GM19351 (cell line): ENCODE measurements around the gene KNOP1.

Experiments used
- ATAC-seq: cut with Tn5 transposase; IDR thresholded peaks from one replicate; pipeline ENCODE4 v1.9.1; 2021; ENCODE audit warnings: mild to moderate bottlenecking, moderate library complexity; ENCODE audit not compliant: unreplicated experiment

The KNOP1 gene

DNA sequence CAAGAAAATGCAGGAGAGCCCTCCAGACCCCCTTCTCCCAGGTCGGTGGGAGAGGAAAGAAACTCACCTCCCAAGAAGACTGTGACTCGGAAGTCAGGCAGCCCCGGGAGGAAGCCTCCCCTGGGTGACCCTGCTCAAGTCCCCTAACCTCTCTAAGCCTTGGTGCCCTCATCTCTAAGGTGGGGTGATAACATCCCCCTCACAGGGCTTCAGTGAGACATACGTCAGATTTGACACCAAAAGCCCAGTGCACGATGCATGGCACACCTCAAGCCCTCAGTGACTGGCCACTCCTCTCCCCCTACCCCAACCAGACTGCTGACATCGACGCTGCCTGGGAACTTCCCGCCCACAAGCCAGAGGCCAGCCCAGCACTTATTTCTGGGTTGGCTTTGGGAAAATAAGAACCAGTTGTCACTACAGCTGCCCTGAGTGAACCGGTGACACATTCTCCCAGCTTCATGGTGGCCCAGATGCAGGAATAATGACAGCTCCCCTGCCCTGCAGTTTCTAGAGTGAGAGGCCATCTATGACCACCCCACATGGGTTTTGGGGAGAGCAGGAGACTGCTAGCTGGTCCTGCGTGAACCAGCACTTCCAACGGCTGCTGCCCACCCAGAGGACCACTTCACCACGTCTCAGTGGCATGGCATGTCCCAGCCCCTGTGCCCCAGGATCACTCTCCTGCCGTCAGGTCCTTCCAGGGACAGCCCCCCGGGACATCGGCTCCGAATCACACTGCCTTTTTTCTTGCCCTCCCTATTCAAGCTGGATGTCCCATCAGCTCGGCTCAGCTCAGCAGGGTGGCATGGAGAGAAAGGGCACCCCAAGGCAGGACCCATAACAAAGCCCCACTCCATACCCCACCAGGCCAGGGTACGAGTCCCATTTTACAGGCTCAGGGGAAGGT lies 9.5 kb downstream of the KNOP1 start:
- no peak for ATAC-seq

- ATAC-seq: no peak
Measured at GRCh38 chr16:19707569-19708295, 10.3 kb downstream of the KNOP1 start.

DNA sequence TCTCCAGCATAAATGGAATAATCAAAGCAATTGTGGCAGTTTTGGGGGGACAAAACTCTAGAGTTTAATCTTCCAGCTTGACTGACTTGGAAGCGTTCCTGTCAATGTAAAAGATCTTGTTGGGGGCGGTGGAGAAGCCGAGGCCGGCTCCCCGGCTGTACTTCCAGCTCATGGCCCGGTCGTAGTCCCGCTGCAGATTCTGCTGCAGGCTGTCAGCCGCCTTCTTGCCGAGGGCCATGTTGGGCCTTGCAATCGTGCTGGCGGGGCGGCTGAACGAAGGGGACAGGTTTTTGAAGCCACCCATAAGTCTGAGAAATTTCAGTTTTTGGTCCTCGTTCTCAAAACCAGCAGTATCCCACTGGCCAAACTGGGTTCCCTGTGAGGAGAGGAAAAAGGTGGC lies 11.2 kb downstream of the KNOP1 start:
- no peak for ATAC-seq

DNA sequence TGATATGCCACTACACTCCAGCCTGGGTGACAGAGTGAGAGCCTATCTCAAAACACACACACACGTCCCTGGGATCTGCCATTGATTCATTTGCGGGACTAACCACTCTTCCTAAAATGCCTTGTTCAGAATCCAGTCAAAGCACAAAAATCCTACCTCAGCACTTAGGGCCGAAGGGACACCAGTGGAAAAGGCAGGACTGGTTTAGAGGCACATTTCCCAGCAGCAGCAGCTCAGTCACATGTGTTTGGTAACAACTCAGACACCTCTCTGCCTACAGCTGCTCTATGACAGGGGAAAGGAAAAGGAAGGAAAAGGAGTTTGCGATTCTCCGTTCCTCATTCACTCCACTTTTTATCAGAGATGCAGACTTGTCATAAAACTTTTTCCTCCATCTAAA lies 12.2 kb downstream of the KNOP1 start:
- no peak for ATAC-seq

DNA sequence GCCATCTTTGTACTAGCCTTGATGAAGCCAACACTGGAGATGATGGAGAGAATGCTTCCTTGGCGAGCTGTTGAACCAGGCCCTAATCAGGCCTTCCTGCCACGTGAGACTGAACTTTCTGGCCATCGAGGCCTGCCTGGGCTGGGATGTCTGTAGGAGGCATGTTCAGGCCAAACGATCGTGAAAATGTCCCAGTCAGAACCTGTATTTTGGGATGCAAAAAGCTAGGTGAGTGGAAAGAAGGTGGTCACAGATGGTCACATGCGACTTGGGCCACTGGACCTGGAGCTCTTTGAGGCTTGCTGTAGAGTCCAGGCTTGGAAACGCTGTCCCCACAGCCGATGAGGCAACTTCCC lies 12.9 kb downstream of the KNOP1 start:
- ATAC-seq: no peak

GRCh38 chr16:19704321-19705145 lies 13.5 kb downstream of the KNOP1 start:
- ATAC-seq: no peak

DNA sequence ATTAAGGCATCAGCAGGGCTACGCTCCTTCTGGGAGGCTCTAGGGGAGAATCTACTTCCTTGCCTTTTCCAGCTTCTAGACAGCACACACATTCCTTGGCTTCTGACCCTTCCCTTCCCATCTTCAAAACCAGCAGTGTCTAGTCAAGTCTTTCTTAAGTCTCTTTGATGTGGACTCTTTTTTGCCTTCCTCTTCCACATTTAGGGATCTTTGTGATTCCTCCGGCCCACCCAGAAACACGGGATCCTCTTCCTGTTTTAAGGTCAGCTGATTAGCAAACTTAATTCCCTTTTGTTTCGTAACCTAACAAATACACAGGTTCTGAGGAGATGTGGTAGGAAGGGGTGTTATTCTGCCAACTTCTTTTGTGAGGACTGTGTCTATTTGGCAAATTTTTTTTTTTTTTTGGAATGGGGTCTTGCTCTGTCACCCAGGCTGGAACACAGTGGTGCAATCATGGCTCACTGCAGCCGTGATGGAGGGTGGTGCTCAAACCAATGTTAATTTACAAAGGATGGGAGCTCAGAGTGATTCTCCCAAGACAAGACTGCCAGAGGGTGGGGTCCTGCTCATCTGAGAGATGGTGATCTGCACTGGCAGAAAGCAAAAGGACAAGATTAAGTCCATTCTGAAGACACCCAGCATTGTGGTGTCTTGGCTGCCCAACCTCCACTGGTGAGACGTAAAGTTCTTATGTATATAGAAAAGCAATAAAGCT lies 14.7 kb downstream of the KNOP1 start:
- ATAC-seq: no peak

GRCh38 chr16:19701091-19701490 lies 16.9 kb downstream of the KNOP1 start:
- no peak for ATAC-seq

DNA sequence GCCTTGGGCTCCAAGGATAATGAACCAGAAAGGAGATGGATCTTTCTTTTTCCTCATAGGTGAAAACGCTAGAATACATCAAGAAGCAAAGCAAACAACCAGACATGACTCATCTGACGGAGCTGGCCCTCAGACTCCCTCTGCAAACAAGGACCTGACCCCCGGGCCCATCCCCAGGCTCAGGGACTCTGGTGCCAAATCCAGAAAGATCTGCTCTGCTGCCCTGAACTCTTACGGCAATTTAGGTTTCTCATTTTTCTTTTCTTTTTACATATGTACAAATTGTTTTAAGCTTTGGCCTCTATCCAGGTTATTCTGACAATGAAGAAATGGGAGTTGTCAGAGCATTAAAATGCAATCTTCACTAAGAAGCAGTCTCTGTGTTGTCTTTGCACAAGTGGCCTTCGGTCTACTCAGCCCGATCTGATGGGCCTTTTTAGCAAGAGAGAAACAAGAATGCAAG lies 17.7 kb downstream of the KNOP1 start:
- no peak for ATAC-seq

DNA sequence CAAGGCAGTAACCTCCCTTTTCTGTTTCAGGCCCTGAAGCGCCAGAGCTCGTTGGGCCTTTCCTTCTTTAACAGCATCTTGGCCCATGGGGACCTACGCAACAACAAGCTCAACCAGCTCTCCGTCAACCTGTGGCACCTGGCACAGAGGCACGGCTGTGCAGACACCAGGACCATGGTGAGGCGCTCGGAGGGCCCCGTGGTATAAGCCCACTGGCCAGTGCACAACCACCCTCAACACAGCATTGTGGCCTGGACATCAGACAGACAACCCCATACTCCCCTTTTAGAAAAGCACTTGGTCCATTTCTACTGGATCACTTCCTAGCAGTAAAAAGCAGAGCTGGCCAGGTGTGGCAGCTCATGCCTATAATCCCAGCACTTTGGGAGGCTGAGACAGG lies 18.6 kb downstream of the KNOP1 start:
- no peak for ATAC-seq

GRCh38 chr16:19698480-19699465 lies 19.3 kb downstream of the KNOP1 start:
- no peak for ATAC-seq

- no peak for ATAC-seq
Measured at GRCh38 chr16:19697756-19698318, 20.2 kb downstream of the KNOP1 start.

DNA sequence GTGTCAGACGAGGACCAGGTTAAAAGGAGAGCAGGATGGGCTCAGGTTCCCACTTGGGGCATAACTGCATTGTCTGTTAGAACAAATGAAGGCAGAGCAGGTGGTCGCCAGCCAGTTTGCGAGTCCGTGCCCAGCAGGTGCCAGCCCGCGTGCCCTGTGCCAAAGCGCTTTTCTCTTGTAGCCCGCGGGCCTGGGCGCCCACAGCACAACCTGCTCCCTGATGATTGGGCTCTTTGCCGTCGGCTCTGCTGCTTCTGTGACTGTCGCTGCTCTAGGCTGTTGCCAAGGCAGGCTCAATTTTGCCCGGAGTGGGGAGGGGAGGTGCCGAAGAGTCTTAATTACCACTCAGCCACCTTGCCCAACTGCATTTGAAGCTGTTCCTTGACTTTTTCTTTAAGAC lies 21.1 kb downstream of the KNOP1 start:
- no peak for ATAC-seq

- no peak for ATAC-seq
Measured at GRCh38 chr16:19696328-19696727, 21.7 kb downstream of the KNOP1 start.

DNA sequence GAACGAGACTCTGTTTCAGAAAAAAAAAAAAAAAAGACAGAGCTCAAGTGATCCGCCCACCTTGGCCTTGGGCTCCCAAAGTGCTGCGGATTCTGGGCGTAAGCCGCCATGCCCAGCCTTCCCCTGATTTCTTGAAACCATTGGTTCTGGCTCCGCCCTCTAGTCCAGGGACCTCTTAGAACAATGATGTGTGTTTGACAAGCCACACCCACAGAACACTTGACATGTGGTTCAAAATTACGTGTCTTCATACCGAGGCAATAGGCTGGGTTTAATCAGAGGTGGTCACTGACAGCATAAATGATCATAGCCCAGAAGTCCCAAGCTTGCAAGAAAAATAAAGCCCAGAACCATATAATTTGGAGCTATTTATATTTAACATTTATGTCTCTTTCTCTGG lies 23.0 kb downstream of the KNOP1 start:
- no peak for ATAC-seq

DNA sequence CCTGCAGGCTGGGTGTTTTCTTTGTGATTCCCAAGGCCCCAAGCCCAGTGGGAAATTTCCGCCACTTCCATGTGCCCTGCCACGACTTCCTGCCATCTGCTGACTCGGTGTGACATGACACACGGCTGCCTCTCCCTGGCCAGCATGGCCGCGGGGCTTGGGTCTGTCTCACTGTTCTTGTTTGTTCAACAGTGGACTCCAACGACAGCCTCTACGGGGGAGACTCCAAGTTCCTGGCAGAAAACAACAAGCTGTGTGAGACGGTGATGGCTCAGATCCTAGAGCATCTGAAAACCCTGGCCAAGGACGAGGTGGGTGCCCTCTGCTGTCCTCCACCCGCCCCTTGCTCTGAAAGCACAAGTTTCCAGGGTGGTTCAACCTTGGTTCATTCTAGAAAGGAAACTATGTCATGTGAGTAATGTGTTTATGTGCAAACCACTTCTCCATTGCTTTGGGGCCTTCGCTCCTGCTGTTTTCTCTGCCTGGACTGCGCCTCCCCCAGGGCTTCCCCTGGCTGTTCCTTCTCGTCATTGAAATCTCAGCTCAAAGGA lies 26.8 kb downstream of the KNOP1 start:
- no peak for ATAC-seq

DNA sequence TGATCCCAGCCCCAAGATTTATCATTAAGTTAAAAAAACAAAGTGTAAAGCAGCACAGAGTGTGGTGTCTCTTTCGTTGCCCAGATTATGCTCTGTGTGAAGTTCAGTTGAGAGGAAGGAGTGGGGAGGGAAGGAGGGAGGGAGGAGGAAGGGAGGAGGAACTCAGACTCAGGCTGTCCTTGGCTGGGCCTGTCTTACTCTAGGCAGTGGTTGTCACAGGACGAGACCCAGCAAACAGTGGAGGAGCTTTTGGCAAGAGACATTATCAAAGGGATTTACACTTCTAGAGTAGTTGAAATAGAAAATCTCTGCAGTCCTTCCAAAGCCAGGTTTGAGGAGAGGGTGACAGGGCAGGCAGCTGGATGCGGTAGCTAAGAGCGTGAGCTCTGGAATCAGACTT lies 27.8 kb downstream of the KNOP1 start:
- no peak for ATAC-seq

DNA sequence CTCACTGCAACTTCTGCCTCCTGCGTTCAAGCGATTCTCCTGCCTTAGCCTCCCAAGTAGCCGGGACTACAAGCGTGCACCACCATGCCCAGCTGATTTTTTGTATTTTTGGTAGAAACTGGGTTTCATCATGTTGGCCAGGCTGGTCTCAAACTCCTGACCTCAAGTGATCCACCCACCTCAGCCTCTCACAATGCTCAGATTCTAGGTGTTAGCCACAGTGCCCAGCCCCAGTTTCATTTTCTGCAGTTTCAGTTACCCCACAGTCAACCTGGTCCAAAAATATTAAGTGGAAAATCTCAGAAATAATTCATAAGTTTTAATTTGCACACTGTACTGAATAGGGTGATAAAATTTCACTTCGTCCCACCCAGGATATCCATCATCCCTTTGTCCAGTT lies 28.7 kb downstream of the KNOP1 start:
- no peak for ATAC-seq
